Gastroesophageal sphincter (tissue), 4 donors: ENCODE measurements around the gene NKAIN2. TPM values are rescaled to one million over a fixed set of nuclear protein-coding genes. Genes with fewer than 3 reads are reported as not detected.

ENCODE experiments used
- ATAC-seq: fragments of 150-250 bp; one replicate; pipeline ENCODE4 v1.9.1; 2016; ENCODE audit warnings: mild to moderate bottlenecking, moderate library complexity
- H3K27ac ChIP-seq, 4 donors: fragments of 200-600 bp; sonication (generic) in 3 of 4; 1 replicate in 3 of 4; 2 replicates in 1 of 4; pipeline ENCODE4 v1.5.1; 2016 to 2019
- H3K27me3 ChIP-seq: fragments of 200-600 bp; sonication (generic); one replicate; pipeline ENCODE4 v1.5.1; 2019
- H3K36me3 ChIP-seq, 2 donors: fragments of 200-600 bp; sonication (generic); one replicate each; pipeline ENCODE4 v1.5.1; 2019; ENCODE audit warnings: control low read depth in 1 of 2
- H3K4me1 ChIP-seq, 3 donors: fragments of 200-600 bp; sonication (generic); 1 replicate in 2 of 3; 2 replicates in 1 of 3; pipeline ENCODE4 v1.5.1; 2016 to 2019; ENCODE audit warnings: control low read depth in 2 of 3
- H3K4me3 ChIP-seq, 2 donors: fragments of 200-600 bp; sonication (generic); one replicate each; pipeline ENCODE4 v1.5.1; 2019; ENCODE audit warnings: mild to moderate bottlenecking in 1 of 2, moderate library complexity in 1 of 2
- H3K9me3 ChIP-seq, 3 donors: fragments of 200-600 bp; sonication (generic); one replicate each; pipeline ENCODE4 v1.5.1; 2017 to 2019; ENCODE audit warnings: control low read depth in 2 of 3
- EP300 ChIP-seq: sonication (generic); formaldehyde crosslinking; IDR thresholded peaks from one replicate; pipeline ENCODE4 v1.6.1; 2017; ENCODE audit warnings: antibody characterized with exemption, mild to moderate bottlenecking
- POLR2A ChIP-seq, 2 donors: fragments of 450-650 bp; IDR thresholded peaks; one replicate each; pipeline ENCODE4 v1.6.1; 2017; ENCODE audit warnings: antibody characterized with exemption in 2 of 2, mild to moderate bottlenecking in 2 of 2, moderate library complexity in 1 of 2
- POLR2AphosphoS5 ChIP-seq: sonication (generic); formaldehyde crosslinking; IDR thresholded peaks from one replicate; pipeline ENCODE4 v1.6.1; 2017; ENCODE audit warnings: antibody characterized with exemption
- WGBS, 2 donors: methylation state at CpG; one replicate each; pipeline ENCODE4 v1.1.5; 2018; ENCODE audit warnings: low coverage in 1 of 2; 5-methylcytosine and 5-hydroxymethylcytosine counted together
- total RNA-seq, 4 donors: library from RNA; depleted of rRNA; stranded (reverse); fragments of >200 nt; gene quantifications; one replicate each; pipeline ENCODE4 v1.1.0, GENCODE V29; 2016
- TF ChIP-seq, protein P1 (sequence below), 4 experiments: fragments of 200-600 bp in 2 of 4; fragments of 450-650 bp in 2 of 4; sonication (generic) in 1 of 4; IDR thresholded peaks; one replicate each; pipeline ENCODE4 v1.5.1; 2017 to 2019; ENCODE audit warnings: antibody characterized with exemption in 4 of 4, mild to moderate bottlenecking in 2 of 4, moderate library complexity in 2 of 4

Gene NKAIN2
- total RNA-seq, 4 donors from 2014 or later, result 0.23 to 3.2 TPM; not detected in 2

DNA sequence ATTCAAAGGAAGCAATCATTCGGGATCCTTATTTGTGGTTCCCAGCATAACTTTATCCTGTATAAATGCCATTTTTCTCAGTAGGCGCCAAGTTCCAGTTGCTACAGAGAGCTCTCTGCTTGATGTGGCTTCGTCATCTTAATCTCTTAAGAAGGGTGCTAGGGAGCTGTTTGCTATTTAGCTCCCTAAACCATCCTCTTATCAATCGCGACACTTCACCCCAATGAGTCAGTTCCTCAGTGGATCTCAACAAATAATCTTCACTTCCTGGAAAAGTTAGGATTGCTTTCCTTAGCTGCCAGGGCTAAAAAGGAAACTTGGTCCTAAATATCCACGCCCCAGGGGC, 1.3 kb upstream of the NKAIN2 start:
- Histone ChIP-seq H3K27ac (no peak overlapping the region), H3K9me3 (no peaks in the 10 kb centered on the region), H3K27me3 (peaks cover 25% of the 10 kb centered on the region), H3K4me1 (peaks cover 0 to 18% (median 6%) of the 10 kb centered on the region in 3 donors), H3K4me3 (peak overlapping the region in 1 of 2 donors; percentile 57), H3K36me3 (no peaks in the 10 kb centered on the region)
- no peak for TF ChIP-seq EP300
- TF ChIP-seq, protein P1, sequence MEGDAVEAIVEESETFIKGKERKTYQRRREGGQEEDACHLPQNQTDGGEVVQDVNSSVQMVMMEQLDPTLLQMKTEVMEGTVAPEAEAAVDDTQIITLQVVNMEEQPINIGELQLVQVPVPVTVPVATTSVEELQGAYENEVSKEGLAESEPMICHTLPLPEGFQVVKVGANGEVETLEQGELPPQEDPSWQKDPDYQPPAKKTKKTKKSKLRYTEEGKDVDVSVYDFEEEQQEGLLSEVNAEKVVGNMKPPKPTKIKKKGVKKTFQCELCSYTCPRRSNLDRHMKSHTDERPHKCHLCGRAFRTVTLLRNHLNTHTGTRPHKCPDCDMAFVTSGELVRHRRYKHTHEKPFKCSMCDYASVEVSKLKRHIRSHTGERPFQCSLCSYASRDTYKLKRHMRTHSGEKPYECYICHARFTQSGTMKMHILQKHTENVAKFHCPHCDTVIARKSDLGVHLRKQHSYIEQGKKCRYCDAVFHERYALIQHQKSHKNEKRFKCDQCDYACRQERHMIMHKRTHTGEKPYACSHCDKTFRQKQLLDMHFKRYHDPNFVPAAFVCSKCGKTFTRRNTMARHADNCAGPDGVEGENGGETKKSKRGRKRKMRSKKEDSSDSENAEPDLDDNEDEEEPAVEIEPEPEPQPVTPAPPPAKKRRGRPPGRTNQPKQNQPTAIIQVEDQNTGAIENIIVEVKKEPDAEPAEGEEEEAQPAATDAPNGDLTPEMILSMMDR (IDR thresholded peaks at IDR 0.05), result no peak
- TF ChIP-seq POLR2AphosphoS5, result no peak
- TF ChIP-seq POLR2A (IDR thresholded peaks at IDR 0.05), result no peak
- ATAC-seq, result no peak
- WGBS, 2 donors, result 4% methylated on average over 5 to 6 of the region's 6 CpGs

DNA sequence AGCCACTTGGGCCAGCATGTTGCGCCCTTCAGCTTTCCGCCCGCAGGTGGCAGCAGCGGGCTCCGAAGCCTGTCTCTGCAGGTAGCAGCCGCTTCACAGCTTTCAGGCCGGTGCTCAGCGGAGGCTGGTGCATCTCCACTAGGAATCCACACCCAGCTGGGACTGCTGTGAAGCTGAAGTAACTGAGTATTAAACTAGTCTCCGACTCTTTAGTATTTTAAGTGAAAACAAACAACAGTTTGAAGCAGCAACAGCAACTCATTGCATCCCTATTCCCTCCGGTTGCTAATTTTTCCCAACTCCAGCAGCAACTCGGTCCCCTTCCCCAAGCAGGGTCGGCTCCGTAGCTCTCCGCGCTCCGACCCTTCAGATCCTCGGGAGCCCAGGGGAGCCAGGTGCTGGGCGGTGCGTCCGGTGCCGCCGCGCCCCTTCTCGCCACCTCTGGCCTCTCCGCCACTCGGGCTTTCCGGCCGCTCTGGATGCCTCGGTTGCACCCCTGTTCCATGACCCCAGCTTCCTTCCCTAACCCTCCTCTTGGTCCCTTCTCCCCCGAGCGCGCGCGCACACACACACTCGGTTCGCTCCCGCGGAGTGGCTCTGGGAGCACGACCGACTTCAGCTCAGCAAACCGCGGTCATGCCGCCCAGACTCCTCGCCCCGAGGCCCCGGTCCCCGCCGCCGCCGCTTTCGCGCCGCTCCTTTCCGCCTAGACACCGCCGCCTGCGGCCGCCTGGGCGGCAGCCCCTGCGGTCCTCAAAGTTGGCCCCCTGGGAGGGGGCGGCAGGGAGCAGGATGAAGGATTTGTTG, 765 bp upstream of the NKAIN2 start:
- ATAC-seq, result peak; percentile 76
- no peaks in the 10 kb centered on the region for H3K36me3 ChIP-seq
- peaks cover 25% of the 10 kb centered on the region for H3K27me3 ChIP-seq
- WGBS, 2 donors, result 0 to 1% methylated on average over 21 to 23 of the region's 61 CpGs
- H3K4me3 ChIP-seq, result peak overlapping the region; percentile 10 to 57
- H3K27ac ChIP-seq, result peak overlapping the region in 1 of 4 donors; percentile 35
- TF ChIP-seq POLR2A (IDR thresholded peaks at IDR 0.05), result no peak
- TF ChIP-seq, protein P1 (IDR thresholded peaks at IDR 0.05), result peak; percentile 58 to 92 (median 74)
- H3K9me3 ChIP-seq, result no peaks in the 10 kb centered on the region
- peaks cover 0 to 18% (median 6%) of the 10 kb centered on the region in 3 donors for H3K4me1 ChIP-seq

DNA sequence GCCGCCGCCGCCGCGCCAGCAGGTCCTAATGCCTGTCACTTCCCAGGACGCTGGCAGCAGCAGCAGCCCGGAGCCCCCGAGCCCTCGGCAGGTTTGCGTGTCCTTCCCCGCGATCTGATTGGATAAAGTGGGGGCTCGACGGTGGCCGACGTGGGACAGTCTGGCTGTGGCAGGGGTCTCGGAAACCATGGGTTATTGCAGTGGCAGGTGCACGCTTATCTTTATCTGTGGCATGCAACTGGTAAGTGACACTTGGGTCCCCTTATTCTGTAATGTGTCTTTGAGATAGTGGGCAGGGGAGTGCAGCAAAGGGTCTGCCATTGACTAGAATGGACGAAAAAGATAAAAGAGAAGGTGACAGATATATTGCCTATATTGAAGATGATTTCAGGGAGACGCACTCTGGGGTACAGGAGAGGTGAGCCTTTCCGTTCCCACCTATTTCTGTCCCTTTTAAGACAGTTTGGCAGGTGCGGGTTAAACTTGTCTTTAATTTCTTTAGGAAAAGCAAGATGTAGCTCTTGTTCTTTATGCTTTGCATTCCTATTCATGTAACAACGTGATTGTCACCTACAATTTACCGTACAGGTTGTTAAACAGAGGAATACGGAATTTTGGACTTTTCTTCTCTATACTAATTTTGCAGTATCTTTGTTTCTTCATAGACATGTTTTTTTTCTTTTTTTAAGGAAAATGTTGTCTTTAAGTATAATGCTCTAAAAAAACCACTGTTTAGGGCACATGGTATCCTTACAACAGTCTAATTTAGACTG, 535 bp downstream of the NKAIN2 start:
- WGBS, 2 donors, result 21 to 22% methylated on average over 8 to 9 of the region's 25 CpGs
- peaks cover 0 to 18% (median 6%) of the 10 kb centered on the region in 3 donors for H3K4me1 ChIP-seq
- TF ChIP-seq POLR2AphosphoS5 (no peak), EP300 (no peak), POLR2A (IDR thresholded peaks at IDR 0.05) (no peak)
- TF ChIP-seq, protein P1 (IDR thresholded peaks at IDR 0.05), result no peak
- no peak overlapping the region for H3K27ac ChIP-seq
- peaks cover 25% of the 10 kb centered on the region for H3K27me3 ChIP-seq
- no peak for ATAC-seq
- H3K36me3 ChIP-seq, result no peaks in the 10 kb centered on the region
- peak overlapping the region in 1 of 2 donors; percentile 57 for H3K4me3 ChIP-seq
- no peaks in the 10 kb centered on the region for H3K9me3 ChIP-seq

DNA sequence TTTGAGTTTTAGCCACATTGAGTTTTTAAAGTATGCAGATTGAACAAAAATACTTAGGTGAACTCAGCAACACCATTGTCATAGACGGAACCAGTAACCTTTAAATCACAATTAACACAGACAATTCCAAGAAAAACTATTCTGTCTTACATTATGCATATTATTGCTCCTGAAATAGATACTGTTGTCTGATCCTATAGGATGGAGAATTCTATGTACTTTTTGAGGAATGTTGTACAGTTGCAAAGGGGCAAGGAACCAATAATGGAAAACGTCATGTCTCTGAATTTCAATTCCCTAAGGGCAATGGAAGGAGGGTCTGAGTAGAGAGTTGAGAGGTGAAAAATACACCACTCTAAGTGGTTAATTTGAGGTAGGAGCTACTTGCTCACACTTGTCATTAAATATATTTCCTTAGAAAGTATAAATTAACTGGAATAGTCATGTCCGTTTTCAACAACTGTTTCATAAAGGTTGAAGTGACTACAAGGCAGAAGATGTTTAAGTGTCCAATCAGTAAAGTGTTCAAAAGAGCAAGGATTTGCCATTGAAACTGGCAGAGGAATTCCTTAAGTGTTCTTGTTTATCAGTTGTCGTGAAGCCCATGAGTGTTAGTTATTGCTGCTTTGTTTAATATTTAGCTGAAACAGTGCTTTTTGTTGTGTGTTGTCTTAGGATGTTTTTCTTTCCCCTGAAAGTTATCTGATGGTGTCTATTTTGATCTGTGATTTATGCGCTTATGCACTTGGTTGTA, 1.3 kb downstream of the NKAIN2 start:
- ATAC-seq, result no peak
- Histone ChIP-seq H3K36me3 (no peaks in the 10 kb centered on the region), H3K4me3 (no peak overlapping the region), H3K27ac (no peak overlapping the region), H3K27me3 (peaks cover 25% of the 10 kb centered on the region), H3K9me3 (no peaks in the 10 kb centered on the region), H3K4me1 (peaks cover 0 to 18% (median 6%) of the 10 kb centered on the region in 3 donors)
- 58 to 69% methylated on average over 5 of the region's 5 CpGs for WGBS, 2 donors
- no peak for TF ChIP-seq EP300
- TF ChIP-seq, protein P1 (IDR thresholded peaks at IDR 0.05), result no peak
- TF ChIP-seq POLR2AphosphoS5, result no peak
- TF ChIP-seq POLR2A (IDR thresholded peaks at IDR 0.05), result no peak
